Activated CD8-positive, alpha-beta memory T cell treated with anti-CD3 and anti-CD28 coated beads, Interleukin-2, amount 10 ng/mL, durations not matched to agents 7 days and 5 days (primary cell): ENCODE measurements around the gene COL23A1. TPM values are rescaled to one million over a fixed set of nuclear protein-coding genes. Genes with fewer than 3 reads are reported as not detected.

Experiments used
- ATAC-seq: fragments of 150-1000 bp; cut with Tn5 transposase; one replicate; pipeline ENCODE4 v1.10.0; 2021; ENCODE audit warnings: moderate library complexity
- CTCF ChIA-PET: fragments of 350-600 bp; sonication (Branson Sonifier 250); formaldehyde crosslinking; loops from one replicate; lab custom pipeline; 2021; ENCODE audit warnings: antibody characterized with exemption; lab: Charles Lee
- DNase-seq: peaks from one replicate; pipeline ENCODE4 v3.0.0-alpha.2; 2020
- H3K27ac Mint-ChIP-seq: one replicate; pipeline ENCODE4 v1.8.0; 2021; ENCODE audit warnings: mild to moderate bottlenecking, mixed read lengths
- H3K27me3 Mint-ChIP-seq: one replicate; pipeline ENCODE4 v1.8.0; 2021; ENCODE audit warnings: mixed read lengths
- H3K36me3 Mint-ChIP-seq: one replicate; pipeline ENCODE4 v1.8.0; 2021; ENCODE audit warnings: mild to moderate bottlenecking, mixed read lengths
- H3K4me1 Mint-ChIP-seq: one replicate; pipeline ENCODE4 v1.8.0; 2021; ENCODE audit warnings: mixed read lengths
- H3K4me3 Mint-ChIP-seq: one replicate; pipeline ENCODE4 v1.8.0; 2021; ENCODE audit warnings: mild to moderate bottlenecking, moderate library complexity, mixed read lengths
- H3K9me3 Mint-ChIP-seq: one replicate; pipeline ENCODE4 v1.8.0; 2022; ENCODE audit warnings: low read depth, mixed read lengths
- total RNA-seq, 2 experiments: library from RNA; stranded (reverse); gene quantifications; one replicate each; pipeline ENCODE4 v1.2.3, GENCODE V29; 2021

COL23A1 gene
- total RNA-seq, 2 experiments from 2014 or later: 0.18 to 0.19 TPM

DNA sequence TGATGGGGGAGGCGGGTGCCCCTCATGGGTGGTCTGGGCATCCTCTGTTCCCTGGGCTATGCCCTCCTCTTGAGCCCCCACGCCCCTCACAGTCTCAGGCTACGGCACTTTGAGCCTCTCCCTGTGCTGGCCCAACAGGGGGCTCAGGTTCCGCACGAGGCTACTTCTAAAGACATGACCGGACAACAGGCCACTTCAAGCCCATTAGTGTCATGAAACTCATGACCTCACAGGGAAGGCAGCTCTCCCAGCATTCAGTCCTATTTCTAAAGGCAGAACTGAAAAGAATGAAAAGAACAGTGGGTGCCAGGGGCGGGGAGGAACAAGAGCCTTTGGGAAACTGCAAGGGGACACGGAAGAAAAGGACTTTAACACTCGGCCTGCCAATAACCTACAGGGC is 45.0 kb downstream of the COL23A1 start:
- Mint-ChIP-seq H3K27me3 (peaks cover 2% of the 10 kb centered on the region), H3K4me1 (no peaks in the 10 kb centered on the region), H3K27ac (no peak overlapping the region), H3K9me3 (no peaks in the 10 kb centered on the region), H3K4me3 (no peak overlapping the region), H3K36me3 (no peaks in the 10 kb centered on the region)
- CTCF ChIA-PET: no interaction called here
- no peak for DNase-seq
- no peak for ATAC-seq

DNA sequence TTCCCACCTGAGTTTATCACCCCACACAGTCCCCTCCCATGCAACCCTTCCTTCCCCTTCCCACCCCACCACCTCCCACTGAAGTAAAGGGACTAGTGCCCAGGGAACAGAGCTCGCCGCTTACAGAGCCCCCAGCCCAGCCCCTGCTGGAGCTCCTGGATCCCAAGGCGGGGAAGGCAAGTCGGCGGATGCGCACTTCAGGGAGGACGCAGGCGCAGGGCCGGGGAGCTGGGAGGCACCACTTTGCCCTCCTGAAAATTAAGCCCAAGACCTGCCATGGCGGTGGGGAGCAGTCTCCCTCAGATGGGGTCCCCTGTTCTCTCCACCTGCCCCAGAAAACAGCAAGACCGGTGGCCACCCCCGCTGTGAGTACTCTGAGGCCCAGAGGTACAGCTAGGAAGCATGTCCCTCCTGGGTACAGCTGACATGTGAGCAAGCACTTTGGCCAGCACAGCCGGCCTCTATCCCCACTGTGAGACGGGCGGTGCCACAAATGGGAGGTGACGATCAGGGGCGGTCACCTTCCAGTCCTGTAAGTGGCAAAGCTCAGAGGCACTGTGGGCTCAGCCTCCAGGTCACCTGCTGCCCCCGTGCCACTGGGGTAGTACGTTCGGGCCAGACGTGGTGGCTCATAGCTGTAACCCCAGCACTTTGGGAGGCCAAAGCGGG is 45.9 kb downstream of the COL23A1 start:
- Mint-ChIP-seq H3K4me1 (no peaks in the 10 kb centered on the region), H3K9me3 (no peaks in the 10 kb centered on the region), H3K36me3 (no peaks in the 10 kb centered on the region), H3K4me3 (no peak overlapping the region), H3K27me3 (peaks cover 2% of the 10 kb centered on the region), H3K27ac (no peak overlapping the region)
- no peak for ATAC-seq
- CTCF ChIA-PET: no interaction called here
- no peak for DNase-seq

DNA sequence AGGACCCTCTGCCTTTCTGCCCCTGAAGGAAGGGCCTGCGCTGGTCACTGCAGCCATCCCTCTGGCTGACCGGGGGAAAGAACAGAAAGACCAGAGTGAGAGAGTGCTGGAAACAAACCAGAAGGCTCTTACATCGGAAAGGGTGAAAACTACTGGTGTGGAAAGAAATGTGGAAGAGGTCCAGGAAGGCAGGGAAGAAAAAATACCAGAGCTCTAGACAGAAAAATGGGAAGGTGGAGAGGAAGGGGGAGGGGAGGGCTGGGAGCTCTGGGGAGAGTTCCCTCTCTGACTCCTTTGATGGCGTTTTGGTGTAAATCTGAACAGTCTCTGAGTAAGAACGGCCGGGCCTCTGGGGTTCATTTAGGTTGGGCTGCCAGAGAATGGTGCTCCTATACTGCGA is 47.7 kb downstream of the COL23A1 start:
- no peaks in the 10 kb centered on the region for H3K36me3 Mint-ChIP-seq
- no peak overlapping the region for H3K4me3 Mint-ChIP-seq
- no peaks in the 10 kb centered on the region for H3K9me3 Mint-ChIP-seq
- ATAC-seq (no peak), DNase-seq (no peak)
- CTCF ChIA-PET: interaction anchor here (1.3 kb wide), 1 partner anchor 258 kb away, joined by 3 read pairs; no protein-coding TSS in a partner anchor
- no peaks in the 10 kb centered on the region for H3K4me1 Mint-ChIP-seq
- peaks cover 2% of the 10 kb centered on the region for H3K27me3 Mint-ChIP-seq
- no peak overlapping the region for H3K27ac Mint-ChIP-seq

DNA sequence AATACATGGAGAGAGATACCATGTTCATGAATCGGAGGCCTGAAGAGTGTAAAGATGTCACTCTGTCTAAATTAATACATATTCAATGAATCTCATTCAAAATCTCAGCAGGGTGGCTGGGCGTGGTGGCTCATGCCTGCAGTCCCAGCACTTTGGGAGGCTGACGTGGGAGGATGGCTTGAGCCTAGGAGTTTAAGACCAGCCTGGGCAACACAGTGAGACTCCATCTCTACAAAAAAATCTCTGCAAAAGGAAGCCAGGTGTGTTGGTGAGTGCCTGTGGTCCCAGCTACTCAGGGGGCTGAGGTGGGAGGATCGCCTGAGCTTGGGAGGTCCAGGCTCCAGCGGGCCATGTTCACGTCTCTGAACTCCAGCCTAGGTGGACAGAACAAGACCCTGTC is 49.7 kb downstream of the COL23A1 start:
- peaks cover 2% of the 10 kb centered on the region for H3K27me3 Mint-ChIP-seq
- H3K4me1 Mint-ChIP-seq: no peaks in the 10 kb centered on the region
- ATAC-seq: no peak
- H3K27ac Mint-ChIP-seq: no peak overlapping the region
- no peaks in the 10 kb centered on the region for H3K9me3 Mint-ChIP-seq
- no peaks in the 10 kb centered on the region for H3K36me3 Mint-ChIP-seq
- no peak for DNase-seq
- H3K4me3 Mint-ChIP-seq: no peak overlapping the region
- CTCF ChIA-PET: no interaction called here

DNA sequence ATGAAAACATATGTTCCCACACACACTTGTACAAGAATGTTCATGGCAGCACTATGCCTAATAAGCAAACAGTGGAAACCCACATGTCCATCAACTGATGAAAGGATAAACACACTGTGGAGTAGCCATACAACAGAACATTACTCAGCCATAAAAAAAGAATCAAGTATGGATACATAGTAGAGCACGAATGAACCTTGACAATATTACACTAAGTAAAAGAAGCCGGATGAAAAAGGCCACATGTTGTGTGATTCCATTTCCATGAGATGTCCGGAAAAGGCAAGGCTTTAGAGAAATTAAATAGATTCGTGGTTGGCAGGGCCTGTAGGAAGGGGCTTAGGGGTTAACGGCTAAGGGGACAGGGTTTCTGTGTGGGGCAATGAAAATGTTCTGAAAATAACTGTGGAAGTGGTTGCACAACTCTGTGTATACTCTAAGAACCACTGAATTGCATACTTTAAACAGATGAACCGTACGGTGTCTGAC is 51.4 kb downstream of the COL23A1 start:
- no peaks in the 10 kb centered on the region for H3K9me3 Mint-ChIP-seq
- no peaks in the 10 kb centered on the region for H3K4me1 Mint-ChIP-seq
- DNase-seq: no peak
- H3K27me3 Mint-ChIP-seq: peaks cover 2% of the 10 kb centered on the region
- no peak overlapping the region for H3K4me3 Mint-ChIP-seq
- H3K27ac Mint-ChIP-seq: no peak overlapping the region
- no peak for ATAC-seq
- H3K36me3 Mint-ChIP-seq: no peaks in the 10 kb centered on the region
- CTCF ChIA-PET: no interaction called here

- Mint-ChIP-seq H3K4me1 (no peaks in the 10 kb centered on the region), H3K36me3 (no peaks in the 10 kb centered on the region), H3K9me3 (no peaks in the 10 kb centered on the region), H3K27me3 (peaks cover 2% of the 10 kb centered on the region), H3K4me3 (no peak overlapping the region), H3K27ac (no peak overlapping the region)
- CTCF ChIA-PET: no interaction called here
- ATAC-seq (no peak), DNase-seq (no peak)
Observed at GRCh38 chr5:178537467-178538371, 52.5 kb downstream of the COL23A1 start.

- Mint-ChIP-seq H3K4me3 (no peak overlapping the region), H3K9me3 (no peaks in the 10 kb centered on the region), H3K4me1 (no peaks in the 10 kb centered on the region), H3K27ac (no peak overlapping the region), H3K36me3 (no peaks in the 10 kb centered on the region), H3K27me3 (peaks cover 2% of the 10 kb centered on the region)
- CTCF ChIA-PET: no interaction called here
- DNase-seq: no peak
- ATAC-seq: no peak
Observed at GRCh38 chr5:178536541-178537466, 53.4 kb downstream of the COL23A1 start.

DNA sequence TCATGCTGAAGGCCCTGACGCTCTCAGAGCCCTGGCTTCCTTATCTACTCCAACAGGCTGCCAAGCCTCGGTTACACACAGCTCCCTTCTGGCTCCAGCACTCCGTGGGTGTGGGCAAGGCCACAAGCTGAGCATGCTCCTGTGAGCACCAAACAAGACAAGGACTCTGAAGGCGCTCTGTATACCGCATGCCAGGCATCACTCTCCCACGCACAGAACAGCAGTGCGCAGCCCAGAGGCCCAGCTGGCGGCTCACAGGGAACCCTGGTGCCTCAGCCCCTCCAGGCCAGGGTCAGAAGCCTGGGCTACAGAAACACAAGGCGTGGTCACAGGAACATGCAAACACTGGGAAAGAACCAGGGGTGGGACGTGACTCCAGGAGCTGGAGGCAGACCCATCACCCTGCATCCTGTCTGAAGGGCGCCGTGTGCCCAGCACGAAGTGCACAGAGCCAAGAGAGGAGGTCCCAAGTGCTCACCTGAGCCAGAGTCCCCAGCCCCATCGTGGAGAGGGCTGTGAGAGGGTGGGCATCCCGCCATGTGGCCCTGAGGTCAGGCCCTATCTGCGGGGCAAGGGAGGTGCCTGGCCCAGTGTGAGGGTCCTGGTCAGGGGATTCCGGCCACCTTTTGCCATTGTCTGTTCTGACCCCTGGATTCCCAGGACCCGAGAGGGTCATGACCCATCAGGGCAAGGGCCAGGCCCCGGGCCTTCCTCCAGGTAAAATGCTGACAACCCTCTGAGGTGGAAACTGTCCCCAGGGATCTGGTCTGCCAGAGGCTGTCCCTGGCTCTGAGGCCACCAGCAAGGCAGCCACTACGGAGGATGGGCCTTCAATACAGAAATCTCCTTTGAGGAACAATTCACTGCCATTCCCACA is 54.7 kb downstream of the COL23A1 start:
- Mint-ChIP-seq H3K9me3 (no peaks in the 10 kb centered on the region), H3K4me3 (no peak overlapping the region), H3K36me3 (no peaks in the 10 kb centered on the region), H3K4me1 (no peaks in the 10 kb centered on the region), H3K27me3 (no peaks in the 10 kb centered on the region), H3K27ac (no peak overlapping the region)
- DNase-seq (no peak), ATAC-seq (no peak)
- CTCF ChIA-PET: no interaction called here

DNA sequence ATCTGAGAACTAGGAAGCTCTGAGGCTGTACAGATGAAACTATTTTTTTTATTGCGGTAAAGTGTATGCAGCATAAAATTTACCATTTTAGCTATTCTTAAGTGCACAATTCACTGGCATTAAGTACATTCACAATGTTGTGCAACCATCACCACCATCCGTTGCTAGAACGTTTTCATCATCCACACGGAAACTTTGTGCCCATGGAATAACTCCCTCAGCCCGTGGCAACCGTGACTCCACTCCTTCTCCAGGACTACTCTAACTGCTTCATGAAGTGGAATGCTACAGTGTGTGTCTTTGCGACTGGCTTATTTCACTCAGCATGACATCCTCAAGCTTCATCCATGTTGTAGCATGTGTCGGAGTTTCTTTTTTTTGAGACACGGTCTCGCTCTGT is 57.1 kb downstream of the COL23A1 start:
- no peak overlapping the region for H3K27ac Mint-ChIP-seq
- H3K36me3 Mint-ChIP-seq: no peaks in the 10 kb centered on the region
- CTCF ChIA-PET: interaction anchor here (0.9 kb wide), 1 partner anchor 72 kb away, joined by 3 read pairs; no protein-coding TSS in a partner anchor
- no peaks in the 10 kb centered on the region for H3K27me3 Mint-ChIP-seq
- H3K4me3 Mint-ChIP-seq: no peak overlapping the region
- no peak for DNase-seq
- H3K9me3 Mint-ChIP-seq: no peaks in the 10 kb centered on the region
- H3K4me1 Mint-ChIP-seq: no peaks in the 10 kb centered on the region
- ATAC-seq: no peak

- Mint-ChIP-seq H3K4me3 (no peak overlapping the region), H3K27me3 (no peaks in the 10 kb centered on the region), H3K36me3 (no peaks in the 10 kb centered on the region), H3K27ac (no peak overlapping the region), H3K4me1 (no peaks in the 10 kb centered on the region), H3K9me3 (no peaks in the 10 kb centered on the region)
- ATAC-seq: no peak
- DNase-seq: no peak
- CTCF ChIA-PET: interaction anchor here (0.9 kb wide), 1 partner anchor 72 kb away, joined by 3 read pairs; no protein-coding TSS in a partner anchor
Observed at GRCh38 chr5:178532666-178533065, 57.5 kb downstream of the COL23A1 start.

- ATAC-seq (no peak), DNase-seq (no peak)
- no peak overlapping the region for H3K27ac Mint-ChIP-seq
- H3K9me3 Mint-ChIP-seq: no peaks in the 10 kb centered on the region
- no peaks in the 10 kb centered on the region for H3K36me3 Mint-ChIP-seq
- no peak overlapping the region for H3K4me3 Mint-ChIP-seq
- H3K27me3 Mint-ChIP-seq: no peaks in the 10 kb centered on the region
- CTCF ChIA-PET: no interaction called here
- no peaks in the 10 kb centered on the region for H3K4me1 Mint-ChIP-seq
Observed at GRCh38 chr5:178532236-178532635, 58.0 kb downstream of the COL23A1 start.

GRCh38 chr5:178531786-178532185 is 58.4 kb downstream of the COL23A1 start:
- CTCF ChIA-PET: no interaction called here

More at GRCh38 chr5:178531786-178532185, 58.4 kb downstream of the COL23A1 start:
- H3K36me3 Mint-ChIP-seq: no peaks in the 10 kb centered on the region
- no peaks in the 10 kb centered on the region for H3K4me1 Mint-ChIP-seq
- no peak overlapping the region for H3K27ac Mint-ChIP-seq
- ATAC-seq: no peak
- no peak for DNase-seq
- no peak overlapping the region for H3K4me3 Mint-ChIP-seq
- no peaks in the 10 kb centered on the region for H3K27me3 Mint-ChIP-seq
- H3K9me3 Mint-ChIP-seq: no peaks in the 10 kb centered on the region
